Measurements from ENCODE around the gene SSTR4.
"Not testable (repeated sequence)": the region's sequence is repeated elsewhere in the genome, so short reads cannot be mapped to it uniquely, and the experiment has no call there.

SSTR4 gene, protein sequence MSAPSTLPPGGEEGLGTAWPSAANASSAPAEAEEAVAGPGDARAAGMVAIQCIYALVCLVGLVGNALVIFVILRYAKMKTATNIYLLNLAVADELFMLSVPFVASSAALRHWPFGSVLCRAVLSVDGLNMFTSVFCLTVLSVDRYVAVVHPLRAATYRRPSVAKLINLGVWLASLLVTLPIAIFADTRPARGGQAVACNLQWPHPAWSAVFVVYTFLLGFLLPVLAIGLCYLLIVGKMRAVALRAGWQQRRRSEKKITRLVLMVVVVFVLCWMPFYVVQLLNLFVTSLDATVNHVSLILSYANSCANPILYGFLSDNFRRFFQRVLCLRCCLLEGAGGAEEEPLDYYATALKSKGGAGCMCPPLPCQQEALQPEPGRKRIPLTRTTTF

DNA sequence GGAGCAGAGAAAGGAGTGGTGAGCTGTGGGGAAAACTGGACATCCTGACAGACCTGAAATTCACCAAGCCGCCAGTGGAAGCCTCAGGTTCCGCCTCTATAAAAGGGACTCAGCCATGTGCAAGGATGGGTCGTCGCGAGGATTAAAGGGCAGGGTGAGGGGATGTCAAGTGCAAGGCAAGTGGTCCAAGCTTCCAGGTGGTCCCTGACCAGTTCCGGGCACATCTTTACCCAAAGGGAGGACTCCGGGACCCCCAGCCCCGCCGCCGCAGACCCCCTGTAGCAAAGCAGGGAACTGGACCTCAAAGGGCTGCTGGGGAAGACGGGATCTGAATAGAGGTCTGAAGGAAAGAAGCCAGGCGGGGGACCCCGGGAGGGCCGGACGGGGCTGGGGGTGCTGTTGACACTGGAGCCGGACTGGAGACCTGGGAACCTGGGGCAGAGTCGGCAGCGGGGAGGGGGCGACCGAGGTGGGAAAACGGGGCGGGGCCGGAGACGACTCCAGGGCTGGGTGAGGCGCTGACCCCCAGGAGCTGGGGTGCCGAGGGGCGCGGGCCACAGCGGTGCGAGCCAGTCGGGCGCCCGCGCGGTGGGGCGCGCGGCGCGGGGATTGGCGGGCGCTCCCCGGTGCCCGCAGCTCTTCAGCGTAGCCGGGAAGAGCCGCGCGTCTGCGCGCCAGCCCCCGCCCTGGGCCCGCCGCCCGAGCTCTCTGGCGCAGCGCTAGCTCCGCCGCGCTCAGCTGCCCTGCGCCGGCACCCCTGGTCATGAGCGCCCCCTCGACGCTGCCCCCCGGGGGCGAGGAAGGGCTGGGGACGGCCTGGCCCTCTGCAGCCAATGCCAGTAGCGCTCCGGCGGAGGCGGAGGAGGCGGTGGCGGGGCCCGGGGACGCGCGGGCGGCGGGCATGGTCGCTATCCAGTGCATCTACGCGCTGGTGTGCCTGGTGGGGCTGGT, at the start of gene SSTR4:
Gene SSTR4, plus strand, starts transcription at position 592 of the 951 bp plus-strand sequence. Its CDS starts 172 bp downstream, at position 764.
- no peak for DNase-seq (ENCODE audit: low read depth in 2 of 2)

DNA sequence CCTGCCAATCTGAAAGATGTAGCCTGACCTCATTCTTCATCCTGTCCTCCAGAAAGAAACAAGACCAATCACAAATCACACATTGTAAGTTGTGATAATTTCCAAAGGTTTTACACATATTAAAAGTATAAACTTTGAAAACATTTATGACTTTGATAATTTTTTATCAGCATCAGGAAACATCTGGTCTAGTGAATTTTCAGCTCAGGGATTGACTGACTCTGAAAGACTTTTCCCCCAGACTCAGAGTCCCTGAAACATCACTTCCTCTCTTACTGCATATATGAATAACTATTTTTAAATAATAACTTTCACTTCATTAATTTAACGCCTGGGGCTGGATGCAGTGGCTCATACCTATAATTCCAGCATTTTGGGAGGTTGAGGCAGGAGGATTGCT, 48.5 kb upstream of the SSTR4 start:
- DNase-seq (ENCODE audit: low read depth in 2 of 2): no peak

DNA sequence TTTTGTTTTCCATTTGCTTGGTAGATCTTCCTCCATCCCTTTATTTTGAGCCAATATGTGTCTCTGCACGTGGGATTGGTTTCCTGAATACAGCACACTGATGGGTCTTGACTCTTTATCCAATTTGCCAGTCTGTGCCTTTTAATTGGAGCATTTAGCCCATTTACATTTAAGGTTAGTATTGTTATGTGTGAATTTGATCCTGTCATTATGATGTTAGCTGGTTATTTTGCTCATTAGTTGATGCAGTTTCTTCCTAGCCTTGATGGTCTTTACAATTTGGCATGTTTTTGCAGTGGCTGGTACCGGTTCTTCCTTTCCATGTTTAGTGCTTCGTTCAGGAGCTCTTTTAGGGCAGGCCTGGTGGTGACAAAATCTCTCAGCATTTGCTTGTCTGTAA, 43.7 kb upstream of the SSTR4 start:
- DNase-seq (ENCODE audit: low read depth in 2 of 2): not testable (repeated sequence)

DNA sequence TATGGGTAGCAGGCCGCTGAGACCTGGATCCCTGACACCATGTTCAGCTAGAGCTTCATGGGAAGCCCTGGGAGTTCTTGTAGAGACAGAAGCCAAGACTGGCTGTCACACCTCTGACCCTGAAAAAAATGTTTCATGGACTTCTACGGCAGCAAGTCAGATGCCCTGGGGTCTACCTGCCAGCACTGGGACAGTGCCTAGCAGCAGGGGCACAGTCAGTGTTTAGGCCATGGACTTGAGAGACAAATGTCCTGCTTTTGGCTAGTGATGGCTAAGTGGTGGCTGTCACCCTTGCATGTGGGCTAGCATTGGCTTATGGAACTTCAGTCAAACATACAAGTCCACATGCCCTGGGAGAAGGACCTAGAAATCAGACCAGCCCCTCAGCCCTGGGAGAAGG, 41.3 kb upstream of the SSTR4 start:
- no peak for DNase-seq (ENCODE audit: low read depth in 2 of 2)

DNA sequence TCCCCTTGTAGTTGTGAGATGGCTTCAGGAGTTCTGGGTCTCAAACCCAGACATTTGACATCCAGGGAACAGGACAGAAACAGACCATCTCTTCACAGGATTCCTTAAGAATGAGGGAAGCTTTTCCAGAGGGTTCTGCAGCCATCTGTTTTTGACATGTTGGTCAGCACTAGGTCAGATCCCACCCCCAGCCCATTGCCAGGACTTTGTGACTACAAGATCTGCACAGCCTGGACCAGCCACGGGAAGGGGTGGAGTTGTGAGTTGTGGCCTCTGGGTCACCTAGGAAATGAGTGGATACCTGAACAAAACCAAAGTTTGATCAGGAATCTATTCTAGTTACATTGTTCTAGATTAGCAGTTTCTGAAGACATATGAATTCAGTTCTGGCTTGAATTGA, 39.2 kb upstream of the SSTR4 start:
- DNase-seq (ENCODE audit: low read depth in 2 of 2): no peak

DNA sequence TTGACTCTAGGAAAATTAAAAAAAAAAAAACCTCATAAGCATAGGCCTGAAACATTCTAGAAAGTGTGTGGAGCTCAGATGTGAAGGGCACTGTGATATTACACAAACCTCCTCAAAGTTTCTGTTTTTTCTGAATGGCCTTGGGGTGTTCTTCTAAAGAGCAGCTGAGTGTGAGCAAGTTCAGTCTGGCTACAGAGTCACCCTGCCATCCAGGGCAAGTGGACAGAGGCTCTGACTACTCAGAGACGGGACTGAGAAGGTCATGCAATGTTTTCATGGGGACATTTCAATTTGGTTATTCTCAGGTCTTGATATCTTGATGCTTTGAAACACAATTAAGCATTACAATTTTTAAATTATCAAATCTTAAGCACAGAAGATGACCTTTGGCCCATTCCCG, 36.6 kb upstream of the SSTR4 start:
- no peak for DNase-seq (ENCODE audit: low read depth in 2 of 2)

DNA sequence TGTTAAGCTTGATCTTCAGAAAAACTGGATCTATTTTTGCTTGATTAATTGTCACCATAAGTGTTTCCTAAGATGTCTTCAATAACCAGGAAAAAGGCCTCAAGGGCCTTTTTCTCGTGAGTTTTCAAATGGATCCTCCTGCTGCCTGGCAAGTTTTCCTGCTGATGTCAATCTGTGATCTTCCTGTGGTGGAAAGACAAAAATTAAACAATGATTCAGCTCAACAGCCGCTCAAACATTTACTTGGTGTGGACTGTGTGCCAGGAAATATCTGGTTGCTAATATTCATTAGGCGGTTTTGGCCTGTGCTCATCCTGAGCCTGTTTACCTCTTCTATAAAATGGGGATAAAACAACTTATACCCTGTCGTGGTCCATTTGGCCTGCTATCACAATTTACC, 35.4 kb upstream of the SSTR4 start:
- DNase-seq (ENCODE audit: low read depth in 2 of 2): no peak

DNA sequence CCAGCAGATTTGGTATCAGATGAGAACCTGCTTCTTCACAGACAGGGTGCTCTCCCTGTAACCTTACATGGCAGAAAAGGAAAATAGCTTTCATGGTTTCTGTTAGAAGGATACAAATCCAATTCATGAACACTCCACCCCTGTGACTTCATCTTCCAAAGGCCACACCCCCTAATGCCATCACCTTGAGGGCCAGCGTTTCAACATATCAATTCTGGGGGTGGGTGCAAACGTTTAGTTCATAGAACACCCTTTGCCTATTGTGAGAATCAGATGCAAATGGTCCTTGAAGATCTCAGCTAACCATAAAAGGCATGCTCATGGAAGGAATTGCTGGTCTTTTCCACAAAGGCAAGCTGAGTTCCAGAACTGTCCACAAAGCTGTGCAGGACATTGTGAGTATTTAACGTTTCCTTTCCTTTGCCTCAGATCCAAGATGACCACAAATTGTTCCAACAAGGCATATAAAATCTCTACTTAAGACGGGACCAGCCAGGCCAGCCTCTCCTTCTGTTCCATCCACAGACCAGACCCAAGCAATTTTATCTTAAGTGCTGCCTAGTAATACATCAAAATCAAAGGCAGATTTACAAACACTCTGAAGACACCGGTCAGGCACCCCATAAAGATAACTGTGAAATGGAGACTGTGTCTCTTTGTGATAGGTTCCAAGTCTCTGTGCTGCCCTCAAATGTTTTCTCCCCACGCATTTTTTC, 34.7 kb upstream of the SSTR4 start:
- DNase-seq (ENCODE audit: low read depth in 2 of 2): no peak

- no peak for DNase-seq (ENCODE audit: low read depth in 2 of 2)
Measured at GRCh38 chr20:23002276-23002675, 32.8 kb upstream of the SSTR4 start.

- DNase-seq (ENCODE audit: low read depth in 2 of 2): no peak
Measured at GRCh38 chr20:23003077-23003635, 32.0 kb upstream of the SSTR4 start.

DNA sequence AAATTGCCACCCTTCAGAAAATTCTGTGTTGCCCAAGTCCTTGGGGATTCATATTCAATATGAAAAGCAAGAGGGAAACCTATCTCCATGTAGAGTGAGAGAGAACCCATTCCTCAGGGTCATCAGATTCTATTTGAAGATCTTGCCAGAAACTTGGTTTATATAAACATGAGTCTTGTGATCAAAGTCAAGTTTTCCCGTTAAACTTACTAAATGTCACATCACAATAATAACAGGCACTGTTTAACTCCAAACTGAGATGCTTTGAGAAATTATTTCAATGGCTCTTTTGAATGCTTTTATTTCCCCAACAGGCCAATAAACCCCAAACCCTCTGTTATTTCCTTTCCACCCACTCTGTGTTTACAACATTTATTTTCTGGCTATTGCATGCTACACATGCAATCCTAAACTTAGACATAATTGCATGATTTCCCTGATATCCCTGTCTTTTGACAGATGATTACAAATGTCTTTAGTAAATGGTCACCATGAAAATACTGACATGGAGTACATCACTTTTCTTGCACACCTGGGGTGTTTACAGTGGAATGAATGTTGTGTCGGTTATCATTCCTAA, 31.1 kb upstream of the SSTR4 start:
- no peak for DNase-seq (ENCODE audit: low read depth in 2 of 2)

- DNase-seq (ENCODE audit: low read depth in 2 of 2): no peak
Measured at GRCh38 chr20:23005776-23006175, 29.3 kb upstream of the SSTR4 start.

- DNase-seq (ENCODE audit: low read depth in 2 of 2): no peak
Measured at GRCh38 chr20:23007462-23007861, 27.6 kb upstream of the SSTR4 start.

GRCh38 chr20:23007886-23008655, 27.0 kb upstream of the SSTR4 start:
- no peak for DNase-seq (ENCODE audit: low read depth in 2 of 2)

GRCh38 chr20:23008667-23009066, 26.4 kb upstream of the SSTR4 start:
- DNase-seq (ENCODE audit: low read depth in 2 of 2): no peak

GRCh38 chr20:23009636-23010035, 25.5 kb upstream of the SSTR4 start:
- DNase-seq (ENCODE audit: low read depth in 2 of 2): no peak

DNA sequence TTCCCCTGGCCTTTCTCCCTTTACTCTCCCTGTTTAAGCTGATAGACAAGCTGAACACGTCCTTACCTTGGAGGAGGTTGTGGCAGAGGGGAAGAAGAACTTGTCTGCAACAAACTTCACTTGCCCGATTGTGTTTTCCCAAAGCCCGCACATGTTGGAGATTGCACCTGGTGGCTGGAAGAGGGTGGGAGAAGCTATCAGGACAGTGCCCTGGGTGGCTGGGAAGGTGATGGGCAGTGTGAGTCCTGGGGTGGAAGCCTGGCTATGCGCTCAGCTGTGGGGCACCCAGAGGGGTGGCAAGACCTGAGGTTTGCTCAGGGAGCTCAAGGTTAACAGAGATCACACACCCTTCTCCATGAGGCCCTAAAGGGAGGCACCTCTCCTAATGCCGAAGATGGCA, 25.0 kb upstream of the SSTR4 start:
- DNase-seq (ENCODE audit: low read depth in 2 of 2): no peak

DNA sequence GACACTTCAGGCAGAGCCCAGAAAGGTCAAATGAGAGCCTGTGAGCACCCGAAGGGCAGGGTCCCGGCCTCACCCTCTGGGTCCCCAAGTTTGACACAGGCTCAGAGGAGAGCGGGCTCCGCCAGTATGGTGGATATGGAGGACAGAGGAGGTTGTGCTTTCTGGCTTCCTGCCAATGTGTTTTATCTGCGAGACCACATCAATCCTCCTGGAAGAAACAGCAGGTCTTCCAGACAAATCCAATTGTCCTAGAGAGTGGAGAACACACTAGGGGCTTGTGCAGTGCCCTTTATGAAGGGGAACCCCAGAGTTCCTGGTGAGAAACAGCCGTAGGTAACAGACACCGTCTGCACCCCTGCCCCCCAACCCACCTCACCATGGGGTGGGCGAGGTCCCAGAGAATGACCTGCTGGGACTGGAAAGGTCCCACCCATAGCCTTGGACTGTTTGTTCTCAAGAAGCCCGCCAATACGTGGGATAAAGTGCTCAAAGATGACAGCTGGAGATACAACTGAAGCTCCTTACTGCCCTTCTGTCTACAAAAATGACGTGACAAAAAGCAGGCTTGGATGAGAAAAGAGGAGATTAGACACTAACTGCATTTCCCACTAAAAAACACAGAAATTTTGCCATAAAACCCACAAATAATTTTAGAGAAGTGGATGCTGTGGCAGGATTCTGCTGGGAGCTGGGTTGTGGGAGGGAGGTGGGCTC, 23.9 kb upstream of the SSTR4 start:
- DNase-seq (ENCODE audit: low read depth in 2 of 2): no peak

DNA sequence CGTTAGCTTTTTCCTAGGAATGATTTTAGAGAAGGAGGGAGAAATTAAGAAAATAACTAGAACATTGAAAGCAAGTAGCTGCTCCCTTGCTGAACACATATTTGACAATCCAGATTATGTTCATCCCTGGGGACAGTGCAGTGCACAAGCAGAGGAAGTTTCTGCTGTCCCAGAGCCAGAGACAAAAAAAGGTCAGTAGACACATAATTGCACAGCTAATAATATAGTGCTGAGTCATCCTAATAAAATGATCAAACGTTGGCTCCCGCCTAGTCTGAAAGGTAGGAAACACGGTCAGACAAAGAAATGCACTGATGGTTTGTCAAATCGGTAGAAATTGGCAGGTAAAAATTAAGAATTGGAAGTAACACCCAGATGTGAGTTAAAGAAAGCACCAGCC, 21.7 kb upstream of the SSTR4 start:
- DNase-seq (ENCODE audit: low read depth in 2 of 2): no peak

DNA sequence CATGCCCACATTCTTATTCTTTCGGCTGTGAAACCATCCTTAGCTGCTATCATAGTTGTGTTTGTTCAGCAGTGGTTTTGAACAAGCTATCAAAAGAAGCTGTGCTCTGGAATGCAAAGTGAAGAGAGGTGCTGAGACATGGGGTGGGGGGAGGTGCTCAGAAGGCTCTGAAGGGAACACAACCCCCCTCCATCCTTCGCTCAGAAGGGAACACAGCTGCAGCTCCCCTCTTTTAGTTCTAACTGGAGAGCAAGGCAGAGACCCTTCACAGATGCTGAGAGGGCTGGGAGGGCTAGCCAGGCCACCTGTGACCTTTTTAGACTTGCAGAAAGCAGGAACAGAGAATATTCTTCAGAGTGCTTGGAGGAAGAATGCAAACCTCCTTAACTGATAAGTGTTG, 17.6 kb upstream of the SSTR4 start:
- no peak for DNase-seq (ENCODE audit: low read depth in 2 of 2)
